Colonic mucosa (tissue), 4 donors: ENCODE data around the gene DNMT1. TPM values are rescaled to one million over a fixed set of nuclear protein-coding genes. Genes with fewer than 3 reads are reported as not detected.

ENCODE experiments used
- DNase-seq: peaks from one replicate; pipeline ENCODE4 v3.0.0-alpha.2; 2020
- H3K27ac ChIP-seq: fragments of 200-600 bp; one replicate; pipeline ENCODE4 v1.8.0; 2021
- H3K27me3 ChIP-seq: fragments of 200-600 bp; one replicate; pipeline ENCODE4 v1.8.0; 2021
- H3K36me3 ChIP-seq: fragments of 200-600 bp; one replicate; pipeline ENCODE4 v1.8.0; 2021
- H3K4me1 ChIP-seq: fragments of 200-600 bp; one replicate; pipeline ENCODE4 v1.8.0; 2021; ENCODE audit warnings: mild to moderate bottlenecking
- H3K4me3 ChIP-seq: fragments of 200-600 bp; one replicate; pipeline ENCODE4 v1.8.0; 2021
- H3K9ac ChIP-seq, 2 donors: one replicate each; pipeline ENCODE4 v1.7.0; 2013; ENCODE audit warnings: control low read depth in 2 of 2, low read depth in 2 of 2, low read length in 2 of 2
- H3K9me3 ChIP-seq: fragments of 200-600 bp; one replicate; pipeline ENCODE4 v1.8.0; 2021
- CTCF ChIP-seq: fragments of 200-600 bp; IDR thresholded peaks from one replicate; pipeline ENCODE4 v1.8.0; 2022; ENCODE audit warnings: antibody characterized with exemption, mild to moderate bottlenecking
- intact Hi-C: fragments of 100-400 bp; cut with DNase I; formaldehyde crosslinking; loops from one replicate; pipeline ENCODE4 v1.14.1; 2022
- total RNA-seq, 2 donors: library from RNA; stranded (reverse); fragmentation: NEBNext Ultra II Directional in 1 of 2; extraction: Animal tissue kit (Norgen Biotek cat#: 25700) in 1 of 2; gene quantifications; one replicate each; pipeline ENCODE4 v1.2.1, GENCODE V29; 2021
- donor health status: healthy.
- donor health status: DM: no; HTN: no; CAD: no.
- donor health status: DM: no; HTN: no; CAD: no.

DNMT1 gene
- total RNA-seq, 2 donors from 2014 or later, result 36.3 to 139 TPM

DNA sequence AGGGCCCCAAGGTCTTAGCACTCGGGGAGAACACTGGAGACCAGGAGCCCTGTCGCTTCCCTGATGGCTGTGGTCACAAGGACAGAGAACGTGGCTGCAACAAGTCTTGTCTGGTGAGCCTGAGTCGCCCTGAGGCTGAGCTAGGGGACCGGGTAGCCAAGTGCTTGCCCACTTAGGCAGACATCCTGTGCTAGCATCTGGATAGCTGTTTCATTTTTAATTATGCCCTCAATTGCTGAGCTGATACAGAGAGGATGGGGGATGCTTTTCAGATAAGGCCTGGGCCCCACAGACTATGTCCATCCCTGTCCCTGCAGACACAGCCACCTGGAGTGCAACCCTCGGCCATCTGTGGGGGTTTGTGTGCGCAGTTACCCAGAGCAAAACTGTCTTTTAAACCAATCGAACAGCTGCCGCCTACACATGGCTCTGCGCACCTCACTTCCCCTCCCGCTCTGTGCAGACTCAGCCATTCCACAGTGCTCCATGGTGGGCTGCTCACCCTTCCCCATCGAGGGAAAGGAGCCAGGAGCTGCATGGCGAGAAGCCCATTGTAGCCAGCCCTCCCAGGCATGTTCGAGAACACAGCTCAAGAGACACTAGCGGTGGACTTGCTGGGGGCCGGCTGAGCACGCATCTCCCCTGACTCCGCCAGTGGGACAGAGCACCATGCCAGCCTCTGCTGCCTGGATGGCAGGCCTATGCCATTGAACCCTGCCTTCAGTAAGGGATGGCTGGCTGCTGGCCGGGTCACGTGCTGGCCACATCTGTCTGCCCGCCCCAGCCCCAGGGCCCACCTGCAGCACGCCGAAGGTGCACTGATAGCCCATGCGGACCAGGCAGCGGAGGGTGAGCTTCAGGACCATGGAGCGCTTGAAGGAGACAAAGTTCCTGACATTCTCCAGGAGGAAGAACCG lies 55.6 kb downstream of the DNMT1 start:
- no peaks in the 10 kb centered on the region for H3K4me1 ChIP-seq
- peaks cover 29% of the 10 kb centered on the region for H3K36me3 ChIP-seq
- H3K9me3 ChIP-seq, result no peaks in the 10 kb centered on the region
- no peaks in the 10 kb centered on the region for H3K27me3 ChIP-seq
- TF ChIP-seq CTCF, result no peak
- H3K9ac ChIP-seq, result no peak overlapping the region
- intact Hi-C loops, result no loop called here
- no peak overlapping the region for H3K27ac ChIP-seq
- no peak overlapping the region for H3K4me3 ChIP-seq
- no peak for DNase-seq

DNA sequence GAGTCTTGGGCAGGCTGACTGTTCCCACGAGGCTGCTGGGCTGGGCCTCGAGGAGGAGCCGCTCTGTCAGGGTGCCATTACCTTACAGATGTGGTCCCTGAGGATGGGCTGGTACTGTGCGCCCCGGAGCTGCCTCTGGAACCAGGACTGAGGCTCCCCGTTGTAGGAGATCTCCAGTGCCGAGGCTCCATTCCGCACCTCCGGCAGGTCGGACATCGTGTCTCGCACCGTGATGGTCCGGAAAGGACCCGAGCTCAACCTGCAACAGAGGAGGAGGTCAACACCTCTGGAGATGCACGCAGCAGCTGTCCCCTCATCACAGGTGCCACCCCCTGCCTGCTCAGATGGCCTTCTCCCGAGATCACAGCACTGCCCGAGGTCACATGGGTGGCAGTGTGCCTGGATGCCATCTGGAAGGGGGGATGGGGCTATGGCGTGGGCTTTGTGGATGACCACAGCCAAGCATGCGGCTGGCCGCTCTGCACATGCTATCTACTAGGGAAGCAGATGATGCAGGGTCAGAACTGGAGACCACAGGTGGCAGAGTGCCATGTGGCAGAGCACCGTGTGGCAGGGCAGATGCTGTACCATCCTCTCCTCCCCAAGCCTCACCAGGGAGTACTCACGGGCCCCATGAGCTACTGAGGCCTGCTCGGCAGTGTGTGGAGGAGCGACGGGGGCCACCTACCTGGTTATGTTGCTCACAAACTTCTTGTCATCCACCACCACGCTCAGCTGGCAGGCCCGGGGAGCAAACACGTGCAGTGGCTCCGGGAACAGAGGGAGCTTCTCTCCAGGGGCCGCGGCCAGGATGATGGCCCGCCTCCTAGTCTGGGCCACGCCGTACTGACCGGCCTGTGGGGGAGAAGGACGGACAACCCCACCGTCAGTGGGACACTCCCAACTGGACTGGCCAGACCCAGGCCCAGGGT lies 56.7 kb downstream of the DNMT1 start:
- Histone ChIP-seq H3K27me3 (no peaks in the 10 kb centered on the region), H3K36me3 (peaks cover 29% of the 10 kb centered on the region), H3K4me3 (no peak overlapping the region), H3K4me1 (no peaks in the 10 kb centered on the region), H3K27ac (no peak overlapping the region), H3K9me3 (no peaks in the 10 kb centered on the region), H3K9ac (no peak overlapping the region)
- no peak for DNase-seq
- intact Hi-C loops, result no loop called here
- no peak for TF ChIP-seq CTCF

DNA sequence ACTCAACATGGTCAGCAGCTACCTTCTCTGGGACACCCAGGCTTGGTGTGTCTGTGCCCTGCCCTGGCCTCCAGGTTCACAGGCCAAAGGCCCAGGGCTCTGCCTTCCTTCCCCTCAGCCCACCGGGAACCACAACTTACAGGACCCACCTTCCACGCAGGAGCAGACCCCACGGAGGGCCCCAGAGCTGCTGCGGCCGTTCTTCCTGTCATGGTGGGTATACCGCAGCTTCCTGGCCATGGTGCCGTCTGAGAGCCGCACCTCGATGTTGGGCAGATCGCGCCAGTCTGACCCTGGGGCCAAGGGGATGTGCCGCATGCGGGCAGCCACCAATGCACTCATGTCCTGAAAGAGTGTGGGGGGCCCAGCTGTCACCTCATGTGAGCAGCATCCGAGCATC lies 57.8 kb downstream of the DNMT1 start:
- peaks cover 28% of the 10 kb centered on the region for H3K36me3 ChIP-seq
- no peak overlapping the region for H3K27ac ChIP-seq
- no peak overlapping the region for H3K9ac ChIP-seq
- H3K27me3 ChIP-seq, result no peaks in the 10 kb centered on the region
- H3K4me3 ChIP-seq, result no peak overlapping the region
- TF ChIP-seq CTCF, result no peak
- H3K4me1 ChIP-seq, result no peaks in the 10 kb centered on the region
- intact Hi-C loops, result no loop called here
- no peak for DNase-seq
- H3K9me3 ChIP-seq, result no peaks in the 10 kb centered on the region

GRCh38 chr19:10135551-10136334 lies 59.0 kb downstream of the DNMT1 start:
- no peaks in the 10 kb centered on the region for H3K4me1 ChIP-seq
- intact Hi-C loops, result no loop called here
- H3K9ac ChIP-seq, result no peak overlapping the region
- no peak for DNase-seq
- no peak overlapping the region for H3K4me3 ChIP-seq
- H3K27ac ChIP-seq, result no peak overlapping the region
- no peaks in the 10 kb centered on the region for H3K9me3 ChIP-seq
- TF ChIP-seq CTCF, result no peak
- H3K36me3 ChIP-seq, result peaks cover 20% of the 10 kb centered on the region
- H3K27me3 ChIP-seq, result no peaks in the 10 kb centered on the region

GRCh38 chr19:10134040-10134439 lies 60.7 kb downstream of the DNMT1 start:
- no peak for TF ChIP-seq CTCF
- Histone ChIP-seq H3K9me3 (no peaks in the 10 kb centered on the region), H3K27ac (no peak overlapping the region), H3K9ac (no peak overlapping the region), H3K4me1 (no peaks in the 10 kb centered on the region), H3K4me3 (no peak overlapping the region), H3K27me3 (no peaks in the 10 kb centered on the region), H3K36me3 (peaks cover 3% of the 10 kb centered on the region)
- DNase-seq, result no peak
- intact Hi-C loops, result no loop called here
